Choroid plexus epithelial cell (primary cell): ENCODE measurements around the gene GCH1.

Experiments
- DNase-seq: peaks from one replicate; pipeline ENCODE4 v3.0.0-alpha.2; 2010; ENCODE audit warnings: low read depth
- H3K4me3 ChIP-seq: 2 replicates; pipeline ENCODE4 v1.5.1; 2011; ENCODE audit warnings: low read depth, mild to moderate bottlenecking, control low read depth, low read length, moderate library complexity
- TF ChIP-seq, protein P1 (sequence below): conservative IDR thresholded peaks from 2 replicates; pipeline ENCODE4 v1.5.1; 2011; ENCODE audit warnings: low read depth, mild to moderate bottlenecking, control low read depth, inconsistent platforms, low read length, moderate library complexity

Gene GCH1

DNA sequence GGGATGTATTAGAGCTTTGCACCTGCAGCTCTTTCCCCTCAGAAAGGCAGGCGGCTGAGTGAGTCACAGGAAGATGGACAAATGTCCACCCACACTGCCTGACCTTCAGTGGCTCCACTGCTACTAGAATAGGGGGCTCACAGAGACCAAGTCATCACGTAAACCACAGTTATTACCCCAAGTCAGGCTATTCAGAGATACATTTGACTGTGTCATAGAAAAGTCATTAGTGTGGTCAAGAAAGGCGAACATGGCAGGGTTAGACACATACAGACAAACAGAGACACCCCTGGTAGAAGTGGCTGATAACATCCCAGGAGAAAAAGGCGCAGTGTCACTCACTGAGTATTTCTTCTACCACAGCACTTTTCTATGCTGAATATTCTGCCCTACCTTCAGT lies 36.0 kb downstream of the GCH1 start:
- TF ChIP-seq, protein P1, sequence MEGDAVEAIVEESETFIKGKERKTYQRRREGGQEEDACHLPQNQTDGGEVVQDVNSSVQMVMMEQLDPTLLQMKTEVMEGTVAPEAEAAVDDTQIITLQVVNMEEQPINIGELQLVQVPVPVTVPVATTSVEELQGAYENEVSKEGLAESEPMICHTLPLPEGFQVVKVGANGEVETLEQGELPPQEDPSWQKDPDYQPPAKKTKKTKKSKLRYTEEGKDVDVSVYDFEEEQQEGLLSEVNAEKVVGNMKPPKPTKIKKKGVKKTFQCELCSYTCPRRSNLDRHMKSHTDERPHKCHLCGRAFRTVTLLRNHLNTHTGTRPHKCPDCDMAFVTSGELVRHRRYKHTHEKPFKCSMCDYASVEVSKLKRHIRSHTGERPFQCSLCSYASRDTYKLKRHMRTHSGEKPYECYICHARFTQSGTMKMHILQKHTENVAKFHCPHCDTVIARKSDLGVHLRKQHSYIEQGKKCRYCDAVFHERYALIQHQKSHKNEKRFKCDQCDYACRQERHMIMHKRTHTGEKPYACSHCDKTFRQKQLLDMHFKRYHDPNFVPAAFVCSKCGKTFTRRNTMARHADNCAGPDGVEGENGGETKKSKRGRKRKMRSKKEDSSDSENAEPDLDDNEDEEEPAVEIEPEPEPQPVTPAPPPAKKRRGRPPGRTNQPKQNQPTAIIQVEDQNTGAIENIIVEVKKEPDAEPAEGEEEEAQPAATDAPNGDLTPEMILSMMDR: no peak
- no peak for DNase-seq
- H3K4me3 ChIP-seq: no peak overlapping the region

DNA sequence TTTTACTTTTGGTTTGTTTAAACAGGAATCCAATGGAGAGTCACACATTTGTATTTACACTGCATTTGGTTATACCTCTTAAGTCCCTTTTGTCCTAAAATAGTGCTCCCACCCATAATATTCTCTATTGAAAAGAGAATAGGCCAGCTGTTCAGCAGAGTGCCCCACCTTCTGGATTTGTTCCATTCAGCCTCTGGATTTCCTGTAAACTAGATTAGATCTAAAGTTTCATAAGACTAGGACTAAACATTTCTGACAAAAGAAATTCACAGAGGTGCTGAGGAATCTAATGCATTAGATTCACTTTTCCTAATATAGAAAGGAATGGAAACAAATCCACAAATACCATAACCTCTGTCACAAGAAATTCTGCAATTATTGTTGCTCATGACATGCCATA lies 38.1 kb downstream of the GCH1 start:
- DNase-seq: peak; percentile 14
- TF ChIP-seq, protein P1: no peak
- no peak overlapping the region for H3K4me3 ChIP-seq

DNA sequence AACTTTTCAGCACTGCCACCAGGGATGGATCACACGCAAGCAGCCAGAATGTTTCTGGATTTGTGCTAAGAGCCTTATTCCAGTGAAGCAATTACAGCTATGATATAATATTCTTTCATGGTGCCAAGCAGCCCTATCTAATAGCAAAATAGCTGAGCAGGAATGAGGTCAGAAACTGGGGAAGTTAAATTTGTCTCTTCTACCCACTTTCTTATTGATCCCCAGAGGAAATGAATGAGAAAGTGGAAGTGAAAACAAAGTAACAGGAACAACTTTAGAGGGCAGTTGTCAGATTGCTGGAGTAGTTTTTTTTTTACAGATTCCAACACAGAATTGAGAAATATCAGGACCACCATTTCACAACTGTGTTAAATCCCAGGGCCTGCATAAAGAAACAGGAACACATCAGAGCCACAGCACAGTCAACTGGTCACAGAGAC lies 44.8 kb downstream of the GCH1 start:
- H3K4me3 ChIP-seq: no peak overlapping the region
- DNase-seq: no peak
- TF ChIP-seq, protein P1: no peak

DNA sequence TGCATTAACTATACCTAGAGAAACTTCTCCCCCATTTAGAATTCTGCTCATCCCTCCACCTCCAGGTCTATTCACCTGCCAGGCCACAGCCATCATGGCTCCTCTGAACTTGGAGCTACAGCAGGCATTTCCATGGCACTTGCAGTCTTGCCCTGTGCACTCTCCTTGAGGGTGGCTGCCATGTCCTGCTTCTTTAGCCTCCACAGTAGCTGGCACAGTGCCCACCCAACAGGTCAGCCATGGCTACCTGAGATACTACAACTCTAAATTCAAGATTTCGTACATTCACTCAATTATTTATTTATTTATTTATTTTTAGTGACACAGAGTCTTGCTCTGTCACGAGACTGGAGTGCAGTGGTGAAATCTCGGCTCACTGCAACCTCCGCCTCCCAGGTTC lies 46.5 kb downstream of the GCH1 start:
- TF ChIP-seq, protein P1: no peak
- no peak for DNase-seq

DNA sequence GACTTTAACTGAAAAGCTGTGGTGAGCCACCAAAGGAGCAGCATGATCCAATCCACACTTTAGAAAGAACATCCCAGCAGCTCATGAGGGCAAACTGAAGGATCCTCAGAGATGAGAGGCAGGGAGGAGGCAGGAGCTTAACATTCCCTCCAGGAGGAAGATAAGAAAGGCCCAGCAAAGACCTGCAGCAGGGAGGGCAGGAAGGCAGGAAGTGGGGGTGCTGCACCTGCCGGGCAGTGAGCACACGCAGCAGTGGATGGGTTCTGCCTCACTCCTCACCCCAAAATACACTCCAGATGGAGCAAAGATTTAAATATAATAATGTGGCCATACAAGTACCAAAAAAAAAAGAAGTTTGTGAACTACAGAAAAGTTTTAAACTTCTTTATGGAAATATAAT lies 48.4 kb downstream of the GCH1 start:
- no peak overlapping the region for H3K4me3 ChIP-seq
- TF ChIP-seq, protein P1: no peak
- no peak for DNase-seq

More for the DNA sequence above, 46.5 kb downstream of the GCH1 start:
- no peak overlapping the region for H3K4me3 ChIP-seq

DNA sequence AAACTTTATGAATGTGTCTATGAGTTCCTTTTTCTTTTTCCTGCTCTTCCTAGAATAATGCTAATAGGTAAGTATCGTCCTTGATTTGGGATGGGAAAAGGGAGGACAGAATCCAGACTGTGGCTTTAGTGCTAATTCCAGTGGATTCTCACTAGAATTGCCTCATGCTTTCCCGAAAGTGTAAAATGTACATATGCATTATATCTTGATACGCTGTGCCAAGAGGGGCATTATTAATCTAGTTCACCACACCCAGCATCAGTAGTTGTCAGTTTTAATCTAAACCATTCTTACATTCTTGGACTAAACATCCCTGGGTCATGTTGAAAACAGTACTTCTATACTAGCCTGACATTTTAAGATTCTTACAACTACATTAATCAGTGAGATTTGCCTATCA lies 49.3 kb downstream of the GCH1 start:
- TF ChIP-seq, protein P1: no peak
- DNase-seq: no peak
- H3K4me3 ChIP-seq: no peak overlapping the region

DNA sequence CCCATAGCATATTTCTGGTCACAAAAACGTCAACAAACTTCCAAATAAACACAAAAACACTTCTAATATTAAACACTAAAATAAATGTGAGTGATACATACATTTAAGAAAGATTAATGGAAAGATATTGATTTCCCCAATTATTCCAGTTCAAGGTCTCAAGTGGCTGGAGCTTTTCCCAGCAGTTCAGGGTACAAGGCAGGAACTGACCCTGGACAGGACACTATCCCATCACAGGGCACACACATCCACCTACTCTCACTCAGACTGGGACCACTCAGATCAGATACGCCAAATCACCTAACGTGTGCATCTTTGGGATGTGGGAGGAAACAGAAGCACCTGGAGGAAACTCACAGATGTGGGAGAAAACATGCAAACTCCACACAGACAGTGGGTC lies 50.4 kb downstream of the GCH1 start:
- no peak overlapping the region for H3K4me3 ChIP-seq
- no peak for DNase-seq
- TF ChIP-seq, protein P1: no peak
